OCI-LY7 (cell line): ENCODE measurements around the gene CSRNP3.

ENCODE experiments used
- EZH2phosphoT487 ChIP-seq: fragments of 200-600 bp; sonication (generic); IDR thresholded peaks from 2 replicates; pipeline ENCODE4 v1.6.1; 2018; ENCODE audit warnings: low read depth, borderline replicate concordance, mild to moderate bottlenecking, mixed run types, antibody characterized with exemption, low read length, moderate library complexity, mixed read lengths
- TF ChIP-seq, protein P1 (sequence below): fragments of 200-600 bp; sonication (generic); conservative IDR thresholded peaks from 2 replicates; pipeline ENCODE4 v1.5.1; 2014; ENCODE audit warnings: mild to moderate bottlenecking, antibody characterized with exemption, low read length, moderate library complexity, mixed read lengths

DNA sequence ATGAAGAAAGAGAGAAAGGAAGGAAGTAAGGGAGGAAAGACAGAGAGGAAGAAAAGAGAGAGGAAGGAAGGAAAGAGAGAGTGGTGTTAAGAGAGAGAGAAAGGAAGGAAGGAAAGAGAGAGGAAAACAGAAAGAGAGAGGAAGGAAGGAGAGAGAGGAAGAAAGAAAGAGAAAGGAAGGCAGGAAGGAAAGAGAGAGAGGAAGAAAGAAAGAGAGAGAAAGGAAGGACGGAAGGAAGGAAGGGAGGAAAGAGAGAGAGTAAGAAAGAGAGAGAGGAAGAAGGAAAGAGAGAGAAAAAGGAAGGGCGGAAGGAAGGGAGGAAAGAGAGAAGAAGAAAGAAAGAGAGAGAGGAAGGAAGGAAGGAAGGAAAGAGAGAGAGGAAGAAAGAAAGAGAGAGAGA, 197.1 kb downstream of the CSRNP3 start:
- TF ChIP-seq, protein P1, sequence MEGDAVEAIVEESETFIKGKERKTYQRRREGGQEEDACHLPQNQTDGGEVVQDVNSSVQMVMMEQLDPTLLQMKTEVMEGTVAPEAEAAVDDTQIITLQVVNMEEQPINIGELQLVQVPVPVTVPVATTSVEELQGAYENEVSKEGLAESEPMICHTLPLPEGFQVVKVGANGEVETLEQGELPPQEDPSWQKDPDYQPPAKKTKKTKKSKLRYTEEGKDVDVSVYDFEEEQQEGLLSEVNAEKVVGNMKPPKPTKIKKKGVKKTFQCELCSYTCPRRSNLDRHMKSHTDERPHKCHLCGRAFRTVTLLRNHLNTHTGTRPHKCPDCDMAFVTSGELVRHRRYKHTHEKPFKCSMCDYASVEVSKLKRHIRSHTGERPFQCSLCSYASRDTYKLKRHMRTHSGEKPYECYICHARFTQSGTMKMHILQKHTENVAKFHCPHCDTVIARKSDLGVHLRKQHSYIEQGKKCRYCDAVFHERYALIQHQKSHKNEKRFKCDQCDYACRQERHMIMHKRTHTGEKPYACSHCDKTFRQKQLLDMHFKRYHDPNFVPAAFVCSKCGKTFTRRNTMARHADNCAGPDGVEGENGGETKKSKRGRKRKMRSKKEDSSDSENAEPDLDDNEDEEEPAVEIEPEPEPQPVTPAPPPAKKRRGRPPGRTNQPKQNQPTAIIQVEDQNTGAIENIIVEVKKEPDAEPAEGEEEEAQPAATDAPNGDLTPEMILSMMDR, result no peak
- no peak for TF ChIP-seq EZH2phosphoT487
